ENCODE measurements around the gene HOPX.
"Not testable (repeated sequence)": the region's sequence is repeated elsewhere in the genome, so short reads cannot be mapped to it uniquely, and the experiment has no call there.

DNA sequence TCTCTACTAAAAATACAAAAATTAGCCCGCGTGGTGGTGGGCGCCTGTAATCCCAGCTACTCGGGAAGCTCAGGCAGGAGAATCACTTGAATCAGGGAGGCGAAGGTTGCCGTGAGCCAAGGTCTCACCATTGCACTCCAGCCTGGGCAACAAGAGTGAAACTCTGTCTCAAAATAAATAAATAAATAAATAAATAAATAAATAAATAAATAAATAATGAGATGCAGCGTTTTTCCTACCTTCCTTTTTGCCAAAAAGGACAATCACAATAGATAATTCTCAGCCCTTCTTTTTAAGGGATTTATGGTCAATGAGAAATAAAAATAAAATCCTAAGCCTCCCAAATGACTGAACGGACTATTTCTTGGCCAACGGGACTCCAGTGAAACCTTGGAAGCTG lies 46.1 kb downstream of the HOPX start:
- TF ChIP-seq, protein P1, sequence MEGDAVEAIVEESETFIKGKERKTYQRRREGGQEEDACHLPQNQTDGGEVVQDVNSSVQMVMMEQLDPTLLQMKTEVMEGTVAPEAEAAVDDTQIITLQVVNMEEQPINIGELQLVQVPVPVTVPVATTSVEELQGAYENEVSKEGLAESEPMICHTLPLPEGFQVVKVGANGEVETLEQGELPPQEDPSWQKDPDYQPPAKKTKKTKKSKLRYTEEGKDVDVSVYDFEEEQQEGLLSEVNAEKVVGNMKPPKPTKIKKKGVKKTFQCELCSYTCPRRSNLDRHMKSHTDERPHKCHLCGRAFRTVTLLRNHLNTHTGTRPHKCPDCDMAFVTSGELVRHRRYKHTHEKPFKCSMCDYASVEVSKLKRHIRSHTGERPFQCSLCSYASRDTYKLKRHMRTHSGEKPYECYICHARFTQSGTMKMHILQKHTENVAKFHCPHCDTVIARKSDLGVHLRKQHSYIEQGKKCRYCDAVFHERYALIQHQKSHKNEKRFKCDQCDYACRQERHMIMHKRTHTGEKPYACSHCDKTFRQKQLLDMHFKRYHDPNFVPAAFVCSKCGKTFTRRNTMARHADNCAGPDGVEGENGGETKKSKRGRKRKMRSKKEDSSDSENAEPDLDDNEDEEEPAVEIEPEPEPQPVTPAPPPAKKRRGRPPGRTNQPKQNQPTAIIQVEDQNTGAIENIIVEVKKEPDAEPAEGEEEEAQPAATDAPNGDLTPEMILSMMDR (IDR thresholded peaks at IDR 0.05), result not testable (repeated sequence)
- TF ChIP-seq POLR2A (IDR thresholded peaks at IDR 0.05), result not testable (repeated sequence)
